ENCODE results near the gene RYR3.

Gene RYR3

DNA sequence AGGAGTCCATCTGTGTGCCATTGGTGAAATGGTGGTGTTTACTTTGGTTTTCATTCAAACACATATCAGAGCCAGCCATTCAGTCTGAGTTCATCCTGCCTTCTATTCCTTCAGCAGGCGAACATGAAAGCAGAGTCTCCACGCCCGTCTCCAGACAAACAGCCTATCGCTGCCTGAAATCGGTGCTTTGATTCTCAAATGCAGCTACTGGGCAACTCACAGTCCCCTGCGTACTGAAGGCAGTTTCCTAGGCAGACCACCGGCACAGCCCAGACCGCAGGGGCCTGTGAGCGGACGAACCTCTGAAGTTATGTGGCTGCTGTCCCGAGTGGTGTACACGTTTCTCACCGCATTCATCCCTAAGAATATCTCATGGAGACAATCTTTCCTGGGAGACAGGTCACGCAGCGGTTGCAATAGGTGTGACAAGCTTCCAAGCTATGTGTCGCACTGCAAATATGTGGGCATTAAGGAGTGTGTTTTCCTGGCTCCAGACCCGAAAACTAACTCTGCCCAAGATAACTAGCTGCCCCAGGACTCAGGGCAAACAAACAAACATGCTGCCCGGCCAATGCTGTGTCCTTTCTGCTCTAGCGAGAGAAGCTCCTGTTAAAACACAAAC lies 16.9 kb upstream of the RYR3 start:
- Histone ChIP-seq H3K9ac (ENCODE audit: low read depth, low read length, poor library complexity, severe bottlenecking) (no peak overlapping the region), H3K4me1 (ENCODE audit: insufficient read depth, low read length, poor library complexity, severe bottlenecking) (peaks cover 7% of the 10 kb centered on the region), H3F3A (ENCODE audit: low read depth) (no peaks in the 10 kb centered on the region), H2AFZ (ENCODE audit: low read length) (no peak overlapping the region), H3K4me3 (ENCODE audit: low read length, poor library complexity, severe bottlenecking) (no peak overlapping the region), H3K27me3 (ENCODE audit: insufficient read depth, low read length, poor library complexity, severe bottlenecking) (no peaks in the 10 kb centered on the region), H3K36me3 (ENCODE audit: insufficient read depth, low read length) (no peaks in the 10 kb centered on the region), H3K9me2 (replicated peaks; ENCODE audit: low read depth, low read length) (no peaks in the 10 kb centered on the region), H4K20me1 (ENCODE audit: insufficient read depth, low read length, poor library complexity, severe bottlenecking) (no peaks in the 10 kb centered on the region), H3K79me2 (ENCODE audit: insufficient read depth, low read length) (no peaks in the 10 kb centered on the region), H3K9me3 (ENCODE audit: insufficient read depth, low read depth, low read length) (no peaks in the 10 kb centered on the region), H3K4me2 (ENCODE audit: low read depth, low read length, poor library complexity, severe bottlenecking) (no peak overlapping the region)
- no peak for TF ChIP-seq EZH2phosphoT487 (IDR thresholded peaks at IDR 0.05; ENCODE audit: borderline replicate concordance)
- TF ChIP-seq, protein P1, sequence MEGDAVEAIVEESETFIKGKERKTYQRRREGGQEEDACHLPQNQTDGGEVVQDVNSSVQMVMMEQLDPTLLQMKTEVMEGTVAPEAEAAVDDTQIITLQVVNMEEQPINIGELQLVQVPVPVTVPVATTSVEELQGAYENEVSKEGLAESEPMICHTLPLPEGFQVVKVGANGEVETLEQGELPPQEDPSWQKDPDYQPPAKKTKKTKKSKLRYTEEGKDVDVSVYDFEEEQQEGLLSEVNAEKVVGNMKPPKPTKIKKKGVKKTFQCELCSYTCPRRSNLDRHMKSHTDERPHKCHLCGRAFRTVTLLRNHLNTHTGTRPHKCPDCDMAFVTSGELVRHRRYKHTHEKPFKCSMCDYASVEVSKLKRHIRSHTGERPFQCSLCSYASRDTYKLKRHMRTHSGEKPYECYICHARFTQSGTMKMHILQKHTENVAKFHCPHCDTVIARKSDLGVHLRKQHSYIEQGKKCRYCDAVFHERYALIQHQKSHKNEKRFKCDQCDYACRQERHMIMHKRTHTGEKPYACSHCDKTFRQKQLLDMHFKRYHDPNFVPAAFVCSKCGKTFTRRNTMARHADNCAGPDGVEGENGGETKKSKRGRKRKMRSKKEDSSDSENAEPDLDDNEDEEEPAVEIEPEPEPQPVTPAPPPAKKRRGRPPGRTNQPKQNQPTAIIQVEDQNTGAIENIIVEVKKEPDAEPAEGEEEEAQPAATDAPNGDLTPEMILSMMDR (conservative IDR thresholded peaks at IDR 0.05; ENCODE audit: low read length): no peak

DNA sequence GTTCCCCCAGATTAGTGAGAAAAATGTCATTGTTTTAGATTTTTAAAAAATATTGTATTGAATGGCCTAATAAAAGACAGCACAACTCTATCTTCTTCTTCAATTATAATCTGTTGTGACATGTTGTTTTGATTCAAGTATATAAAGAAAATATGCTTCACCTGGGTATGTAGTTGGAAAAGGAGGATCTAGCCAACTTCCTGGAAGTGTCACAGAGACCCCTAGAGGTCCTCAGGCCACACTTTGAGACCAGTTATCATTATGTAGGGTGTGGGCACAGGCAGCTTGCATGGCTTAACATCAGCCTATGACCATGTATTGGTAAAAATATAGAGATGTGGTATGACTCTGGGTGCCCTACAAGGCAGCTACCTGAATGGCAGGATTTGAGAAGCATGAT lies 14.7 kb upstream of the RYR3 start:
- Histone ChIP-seq H3K79me2 (ENCODE audit: insufficient read depth, low read length) (no peaks in the 10 kb centered on the region), H3K9me3 (ENCODE audit: insufficient read depth, low read depth, low read length) (no peaks in the 10 kb centered on the region), H3F3A (ENCODE audit: low read depth) (no peaks in the 10 kb centered on the region), H3K4me2 (ENCODE audit: low read depth, low read length, poor library complexity, severe bottlenecking) (no peak overlapping the region), H4K20me1 (ENCODE audit: insufficient read depth, low read length, poor library complexity, severe bottlenecking) (no peaks in the 10 kb centered on the region), H3K36me3 (ENCODE audit: insufficient read depth, low read length) (no peaks in the 10 kb centered on the region), H3K4me3 (ENCODE audit: low read length, poor library complexity, severe bottlenecking) (no peak overlapping the region), H3K9me2 (replicated peaks; ENCODE audit: low read depth, low read length) (no peaks in the 10 kb centered on the region), H2AFZ (ENCODE audit: low read length) (no peak overlapping the region), H3K9ac (ENCODE audit: low read depth, low read length, poor library complexity, severe bottlenecking) (no peak overlapping the region), H3K4me1 (ENCODE audit: insufficient read depth, low read length, poor library complexity, severe bottlenecking) (no peaks in the 10 kb centered on the region), H3K27me3 (ENCODE audit: insufficient read depth, low read length, poor library complexity, severe bottlenecking) (no peaks in the 10 kb centered on the region)
- TF ChIP-seq EZH2phosphoT487 (IDR thresholded peaks at IDR 0.05; ENCODE audit: borderline replicate concordance): no peak
- TF ChIP-seq, protein P1 (conservative IDR thresholded peaks at IDR 0.05; ENCODE audit: low read length): peak; percentile 62

DNA sequence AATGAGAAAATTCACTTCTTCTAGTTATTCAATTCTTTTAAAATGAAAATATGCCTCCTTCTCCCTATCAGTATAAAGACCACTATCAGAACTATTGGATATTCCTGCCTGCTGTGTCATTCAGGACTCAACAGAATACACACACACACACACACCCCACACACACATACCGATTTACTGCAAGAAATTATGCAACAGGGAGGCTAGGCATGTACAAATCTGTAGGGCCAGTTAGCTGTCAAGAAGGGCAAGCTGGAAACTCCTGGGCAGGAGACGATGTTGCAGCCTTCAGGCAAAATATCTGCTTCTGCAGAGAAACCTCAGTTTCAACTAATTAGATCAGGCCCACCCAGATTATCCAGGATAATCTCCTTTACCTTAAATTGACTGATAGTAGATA lies 13.9 kb upstream of the RYR3 start:
- Histone ChIP-seq H3K4me3 (ENCODE audit: low read length, poor library complexity, severe bottlenecking) (no peak overlapping the region), H2AFZ (ENCODE audit: low read length) (no peak overlapping the region), H3K27me3 (ENCODE audit: insufficient read depth, low read length, poor library complexity, severe bottlenecking) (no peaks in the 10 kb centered on the region), H3K9me3 (ENCODE audit: insufficient read depth, low read depth, low read length) (no peaks in the 10 kb centered on the region), H3K36me3 (ENCODE audit: insufficient read depth, low read length) (no peaks in the 10 kb centered on the region), H3F3A (ENCODE audit: low read depth) (no peaks in the 10 kb centered on the region), H3K9ac (ENCODE audit: low read depth, low read length, poor library complexity, severe bottlenecking) (no peak overlapping the region), H3K79me2 (ENCODE audit: insufficient read depth, low read length) (no peaks in the 10 kb centered on the region), H4K20me1 (ENCODE audit: insufficient read depth, low read length, poor library complexity, severe bottlenecking) (no peaks in the 10 kb centered on the region), H3K9me2 (replicated peaks; ENCODE audit: low read depth, low read length) (no peaks in the 10 kb centered on the region), H3K4me1 (ENCODE audit: insufficient read depth, low read length, poor library complexity, severe bottlenecking) (no peaks in the 10 kb centered on the region), H3K4me2 (ENCODE audit: low read depth, low read length, poor library complexity, severe bottlenecking) (no peak overlapping the region)
- TF ChIP-seq, protein P1 (conservative IDR thresholded peaks at IDR 0.05; ENCODE audit: low read length): no peak
- TF ChIP-seq EZH2phosphoT487 (IDR thresholded peaks at IDR 0.05; ENCODE audit: borderline replicate concordance): no peak
